ENCODE data around the gene BUD23. TPM values are rescaled to one million over a fixed set of nuclear protein-coding genes. Genes with fewer than 3 reads are reported as not detected.
A peak's percentile ranks its signal among the peaks of the same experiment; 100 is the strongest.

The BUD23 gene
- total and polyA plus RNA-seq, 2 donors (not counting 1 experiment from before 2014, with no cell fraction given) = 62.4 to 63.9 TPM

DNA sequence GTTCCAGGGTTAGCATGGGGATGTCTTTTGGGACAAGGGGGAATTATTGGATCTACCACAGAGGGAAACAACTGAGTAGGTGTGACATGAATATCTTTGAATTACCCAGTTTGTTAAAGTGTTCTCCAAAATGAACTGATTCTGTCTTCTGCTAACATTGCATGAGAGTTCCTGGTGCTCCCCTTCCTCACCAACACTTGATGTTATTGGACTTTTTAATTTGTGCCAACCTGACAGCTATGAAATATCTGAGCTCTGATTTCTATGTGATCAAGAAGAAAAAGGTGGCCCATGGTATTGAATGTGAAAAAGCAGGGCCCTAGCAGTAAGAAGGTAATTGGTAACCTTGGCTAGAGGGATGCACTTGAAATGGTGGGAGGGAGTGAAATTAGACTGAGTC is 20.4 kb upstream of the BUD23 start:
- no peak overlapping the region for H3K4me3 Mint-ChIP-seq
- no peak for TF ChIP-seq EZH2 (IDR thresholded peaks at IDR 0.05; ENCODE audit: borderline replicate concordance, insufficient read depth, low read depth, low read length, poor library complexity, severe bottlenecking)
- no peak for TF ChIP-seq CTCF (IDR thresholded peaks at IDR 0.05)
- no peak for DNase-seq
- Histone ChIP-seq H2AFZ (ENCODE audit: insufficient read depth, low read depth, low read length, poor library complexity, severe bottlenecking) (no peak overlapping the region), H4K20me1 (ENCODE audit: control insufficient read depth, insufficient read depth, low read length, poor library complexity, severe bottlenecking) (no peaks in the 10 kb centered on the region), H3K9me3 (ENCODE audit: control extremely low read depth in 1 of 3, control insufficient read depth in 2 of 3, insufficient read depth in 1 of 3, low read length in 2 of 3) (peaks cover 0 to 12% (median 0%) of the 10 kb centered on the region in 3 donors), H3K36me3 (replicated peaks in 1 of 2; ENCODE audit: control extremely low read depth in 1 of 2, control insufficient read depth in 1 of 2, extremely low read depth in 1 of 2, insufficient read depth in 2 of 2, low read length in 1 of 2) (no peaks in the 10 kb centered on the region), H3K4me2 (replicated peaks; ENCODE audit: low read depth, low read length, poor library complexity, severe bottlenecking) (no peak overlapping the region), H3K4me3 (ENCODE audit: control extremely low read depth in 1 of 5, extremely low read depth in 1 of 5, insufficient read depth in 1 of 5, low read depth in 2 of 5, low read length in 4 of 5) (no peak overlapping the region), H3K27me3 (replicated peaks in 1 of 4; ENCODE audit: control extremely low read depth in 1 of 4, control insufficient read depth in 3 of 4, insufficient read depth in 4 of 4, low read length in 3 of 4) (peaks cover 0 to 31% (median 14%) of the 10 kb centered on the region in 4 experiments), H3K4me1 (ENCODE audit: control insufficient read depth in 2 of 2, insufficient read depth in 2 of 2, low read length in 2 of 2) (peaks cover 0 to 5% of the 10 kb centered on the region in 2 donors), H3K9ac (ENCODE audit: low read length) (no peak overlapping the region), H3K27ac (ENCODE audit: low read length in 2 of 2) (no peak overlapping the region), H3K79me2 (ENCODE audit: control insufficient read depth, insufficient read depth, low read length) (no peaks in the 10 kb centered on the region)
- intact Hi-C loops (cut with micrococcal nuclease) = no loop called here
- H3K27ac Mint-ChIP-seq = no peak overlapping the region
- CTCF ChIA-PET = no interaction called here
- peaks cover 1% of the 10 kb centered on the region for H3K4me1 Mint-ChIP-seq
- POLR2A ChIA-PET = no interaction called here
- H3K27me3 Mint-ChIP-seq = peaks cover 34% of the 10 kb centered on the region
- no peak for ATAC-seq (ENCODE audit: low read depth)
- peaks cover 5% of the 10 kb centered on the region for H3K9me3 Mint-ChIP-seq (ENCODE audit: insufficient read depth)

- POLR2A ChIA-PET = interaction anchor here (0.6 to 1.1 kb wide), 3 partner anchors 36 to 72 kb away, joined by 3 to 8 read pairs (median 3); no protein-coding TSS in a partner anchor
- Histone ChIP-seq H4K20me1 (ENCODE audit: control insufficient read depth, insufficient read depth, low read length, poor library complexity, severe bottlenecking) (no peaks in the 10 kb centered on the region), H3K79me2 (ENCODE audit: control insufficient read depth, insufficient read depth, low read length) (no peaks in the 10 kb centered on the region), H3K27ac (ENCODE audit: low read length in 2 of 2) (no peak within 1 kb of the TSS), H3K4me1 (ENCODE audit: control insufficient read depth in 2 of 2, insufficient read depth in 2 of 2, low read length in 2 of 2) (peaks cover 8 to 16% of the 10 kb centered on the region in 2 donors), H3K27me3 (replicated peaks in 1 of 4; ENCODE audit: control extremely low read depth in 1 of 4, control insufficient read depth in 3 of 4, insufficient read depth in 4 of 4, low read length in 3 of 4) (peaks cover 0 to 55% (median 21%) of the 10 kb centered on the region in 4 experiments), H3K36me3 (replicated peaks in 1 of 2; ENCODE audit: control extremely low read depth in 1 of 2, control insufficient read depth in 1 of 2, extremely low read depth in 1 of 2, insufficient read depth in 2 of 2, low read length in 1 of 2) (no peaks in the 10 kb centered on the region), H2AFZ (ENCODE audit: insufficient read depth, low read depth, low read length, poor library complexity, severe bottlenecking) (peak within 1 kb of the TSS; percentile 79), H3K4me3 (ENCODE audit: control extremely low read depth in 1 of 5, extremely low read depth in 1 of 5, insufficient read depth in 1 of 5, low read depth in 2 of 5, low read length in 4 of 5) (peak within 1 kb of the TSS in 4 of 5 experiments; percentile 39 to 59 (median 48)), H3K4me2 (replicated peaks; ENCODE audit: low read depth, low read length, poor library complexity, severe bottlenecking) (peak within 1 kb of the TSS; percentile 92), H3K9ac (ENCODE audit: low read length) (peak within 1 kb of the TSS; percentile 70), H3K9me3 (ENCODE audit: control extremely low read depth in 1 of 3, control insufficient read depth in 2 of 3, insufficient read depth in 1 of 3, low read length in 2 of 3) (peaks cover 0 to 7% (median 0%) of the 10 kb centered on the region in 3 donors)
- 2% methylated on average over 78 of the region's 79 CpGs for WGBS (ENCODE audit: insufficient coverage)
- CTCF ChIA-PET = interaction anchor here (1.0 kb wide), 3 partner anchors 58 to 89 kb away, joined by 3 to 5 read pairs (median 3); partner anchors contain the start of gene TBL2
- Mint-ChIP-seq H3K27ac (peak within 1 kb of the TSS; percentile 20), H3K27me3 (peaks cover 42% of the 10 kb centered on the region), H3K4me3 (peak within 1 kb of the TSS; percentile 83), H3K4me1 (peaks cover 8% of the 10 kb centered on the region), H3K9me3 (ENCODE audit: insufficient read depth) (peaks cover 5% of the 10 kb centered on the region)
- TF ChIP-seq CTCF (IDR thresholded peaks at IDR 0.05) (peak; percentile 73), EZH2 (IDR thresholded peaks at IDR 0.05; ENCODE audit: borderline replicate concordance, insufficient read depth, low read depth, low read length, poor library complexity, severe bottlenecking) (no peak)
- intact Hi-C loops (cut with micrococcal nuclease) = loop anchor here (1.0 to 2.0 kb wide), 4 partner anchors 16 to 89 kb away; partner anchors contain the start of genes ABHD11, BUD23, DNAJC30 and STX1A
- ATAC-seq (ENCODE audit: low read depth) (peak; percentile 94), DNase-seq (peak; percentile 94)
These were observed 15.9 kb upstream of the BUD23 start, which contains the start of gene VPS37D for GRCh38 chr7:73667344-73668102. TSS of gene VPS37D (plus strand) at chr7:73667831. CDS start at chr7:73667959, 128 bp downstream.
